IMR-90 (cell line): ENCODE measurements around the gene NFAT5. TPM values are rescaled to one million over a fixed set of nuclear protein-coding genes. Genes with fewer than 3 reads are reported as not detected.

Experiments
- ATAC-seq: fragments of 200-7000 bp; cut with Tn5 transposase; 2 replicates; pipeline ENCODE4 v1.9.1; 2020; ENCODE audit warnings: low read depth, mild to moderate bottlenecking, moderate library complexity
- BruUV-seq: library from RNA; stranded (reverse); fragments of 400-500 nt; replicated peaks from 2 replicates; lab custom pipeline; 2021; lab: Mats Ljungman, UMichigan
- CTCF ChIA-PET: fragments of 300-600 bp; formaldehyde crosslinking; extraction: SDS; loops from one replicate; lab custom pipeline; 2021; ENCODE audit warnings: antibody characterized with exemption; lab: Yijun Ruan, JAX
- POLR2A ChIA-PET: fragments of 300-600 bp; sonication (Branson Sonifier 250); formaldehyde crosslinking; loops from one replicate; lab custom pipeline; 2022; ENCODE audit warnings: antibody characterized with exemption; ENCODE audit not compliant: unreplicated experiment; lab: Charles Lee
- DNase-seq: peaks from one replicate; pipeline ENCODE4 v3.0.0; 2013
- H2AFZ ChIP-seq: replicated peaks from 2 replicates; pipeline ENCODE3; 2013; ENCODE audit warnings: low read length, mild to moderate bottlenecking; ENCODE audit not compliant: poor library complexity
- H2AK5ac ChIP-seq: 2 replicates; pipeline ENCODE4 v1.6.1; 2013; ENCODE audit warnings: low read depth, low read length, inconsistent platforms
- H2AK9ac ChIP-seq: replicated peaks from 2 replicates; pipeline ENCODE3; 2013; ENCODE audit warnings: mild to moderate bottlenecking, low read depth, low read length, moderate library complexity; ENCODE audit not compliant: poor library complexity
- H2BK120ac ChIP-seq: 2 replicates; pipeline ENCODE4 v1.6.1; 2013; ENCODE audit warnings: low read depth, low read length, inconsistent platforms
- H2BK15ac ChIP-seq: 3 replicates; pipeline ENCODE4 v1.6.1; 2013; ENCODE audit warnings: low read depth, low read length, inconsistent platforms
- H2BK20ac ChIP-seq: 2 replicates; pipeline ENCODE4 v1.6.1; 2013; ENCODE audit warnings: low read depth, mild to moderate bottlenecking, inconsistent platforms, low read length, moderate library complexity
- H2BK5ac ChIP-seq: 2 replicates; pipeline ENCODE4 v1.6.1; 2013; ENCODE audit warnings: mild to moderate bottlenecking, low read depth, low read length, inconsistent platforms; ENCODE audit not compliant: poor library complexity, severe bottlenecking
- H3K14ac ChIP-seq: replicated peaks from 2 replicates; pipeline ENCODE4 v1.6.1; 2013; ENCODE audit warnings: low read depth, low read length, inconsistent platforms
- H3K18ac ChIP-seq: 2 replicates; pipeline ENCODE4 v1.6.1; 2013; ENCODE audit warnings: low read depth, low read length, control low read depth
- H3K23ac ChIP-seq: 2 replicates; pipeline ENCODE4 v1.6.1; 2013; ENCODE audit warnings: low read depth, low read length, inconsistent platforms
- H3K27ac ChIP-seq: 2 replicates; pipeline ENCODE4 v1.5.1; 2013; ENCODE audit warnings: mild to moderate bottlenecking, control low read depth, low read length; ENCODE audit not compliant: insufficient read depth
- H3K27me3 ChIP-seq: 2 replicates; pipeline ENCODE4 v1.6.1; 2013; ENCODE audit warnings: low read length; ENCODE audit not compliant: control insufficient read depth, insufficient read depth
- H3K36me3 ChIP-seq: 2 replicates; pipeline ENCODE4 v1.6.1; 2013; ENCODE audit warnings: low read length, mixed read lengths; ENCODE audit not compliant: control insufficient read depth, insufficient read depth
- H3K4ac ChIP-seq: 2 replicates; pipeline ENCODE4 v1.6.1; 2013; ENCODE audit warnings: low read depth, low read length, inconsistent platforms
- H3K4me1 ChIP-seq: 2 replicates; pipeline ENCODE4 v1.6.1; 2013; ENCODE audit warnings: low read length, mixed read lengths; ENCODE audit not compliant: control insufficient read depth, insufficient read depth
- H3K4me2 ChIP-seq: 2 replicates; pipeline ENCODE4 v1.6.1; 2013; ENCODE audit warnings: low read depth, mild to moderate bottlenecking, control low read depth, low read length, moderate library complexity
- H3K4me3 ChIP-seq: 2 replicates; pipeline ENCODE4 v1.5.1; 2013; ENCODE audit warnings: low read depth, mild to moderate bottlenecking, control low read depth, low read length, moderate library complexity; ENCODE audit not compliant: insufficient read depth
- H3K56ac ChIP-seq: 2 replicates; pipeline ENCODE4 v1.6.1; 2013; ENCODE audit warnings: low read length, inconsistent platforms; ENCODE audit not compliant: insufficient read depth; ENCODE audit errors: extremely low read depth
- H3K79me1 ChIP-seq, 2 experiments: 2 replicates each; pipeline ENCODE4 v1.6.1; 2013; ENCODE audit warnings: low read length in 2 of 2, inconsistent platforms in 1 of 2, low read depth in 1 of 2
- H3K9ac ChIP-seq: 2 replicates; pipeline ENCODE4 v1.6.1; 2013; ENCODE audit warnings: low read depth, low read length, control low read depth
- H3K9me1 ChIP-seq: 2 replicates; pipeline ENCODE4 v1.6.1; 2013; ENCODE audit warnings: low read length, inconsistent platforms; ENCODE audit not compliant: insufficient read depth
- H3K9me3 ChIP-seq: 2 replicates; pipeline ENCODE4 v1.6.1; 2013; ENCODE audit warnings: low read length; ENCODE audit not compliant: control insufficient read depth, insufficient read depth
- H4K20me1 ChIP-seq: 2 replicates; pipeline ENCODE4 v1.6.1; 2013; ENCODE audit warnings: low read length, inconsistent platforms; ENCODE audit not compliant: insufficient read depth
- H4K5ac ChIP-seq: 2 replicates; pipeline ENCODE4 v1.6.1; 2013; ENCODE audit warnings: mild to moderate bottlenecking, low read depth, low read length, control low read depth
- H4K8ac ChIP-seq, 2 experiments: 2 replicates each; pipeline ENCODE4 v1.6.1; 2013; ENCODE audit warnings: low read depth in 2 of 2, low read length in 2 of 2, control low read depth in 1 of 2, inconsistent platforms in 1 of 2
- H4K91ac ChIP-seq: 2 replicates; pipeline ENCODE4 v1.6.1; 2013; ENCODE audit warnings: low read depth, low read length, inconsistent platforms; ENCODE audit not compliant: insufficient read depth
- BHLHE40 ChIP-seq: fragments of 150-350 bp; IDR thresholded peaks from 2 replicates; pipeline ENCODE4 v1.6.1; 2016; ENCODE audit warnings: mild to moderate bottlenecking, low read depth, low read length
- ELK1 ChIP-seq: fragments of 150-350 bp; IDR thresholded peaks from 2 replicates; pipeline ENCODE4 v1.6.1; 2016; ENCODE audit warnings: low read depth, mild to moderate bottlenecking, low read length, moderate library complexity, borderline replicate concordance
- FOS ChIP-seq: fragments of 150-350 bp; IDR thresholded peaks from 2 replicates; pipeline ENCODE4 v1.6.1; 2016; ENCODE audit warnings: low read depth, low read length
- WGBS, 2 experiments: methylation state at CpG; one replicate each; pipeline versions ENCODE4 v1.1.5 to v1.1.7; 2013; ENCODE audit warnings: missing lambda C conversion rate in 2 of 2; ENCODE audit not compliant: insufficient read length in 1 of 2; ENCODE audit errors: extremely low coverage in 2 of 2; 5-methylcytosine and 5-hydroxymethylcytosine counted together
- dilution Hi-C: fragments of 300-500 bp; cut with HindIII; formaldehyde crosslinking; loops from one replicate; pipeline ENCODE4 v1.14.3; 2018; ENCODE audit warnings: low sequenced_read_pairs; ENCODE audit not compliant: unreplicated experiment
- in situ Hi-C: fragments of 300-500 bp; cut with MboI; formaldehyde crosslinking; loops from 3 replicates; pipeline ENCODE4 v1.14.3; 2019; ENCODE audit warnings: low sequenced_read_pairs, inconsistent platforms, mixed read lengths
- intact Hi-C: fragments of 100-400 bp; cut with micrococcal nuclease; formaldehyde crosslinking; loops from 2 replicates; pipeline ENCODE4 v1.10.0; 2022
- polyA plus RNA-seq, 3 experiments: library from polyadenylated mRNA; depleted of rRNA; stranded (reverse); fragments of >200 nt; gene quantifications; 2 replicates each; pipeline ENCODE4 v1.2.3, GENCODE V29; 2012; ENCODE audit warnings: low replicate concordance in 1 of 3
- total RNA-seq: library from RNA; depleted of rRNA; stranded (reverse); fragments of >200 nt; gene quantifications from 2 replicates; pipeline ENCODE4 v1.2.3, GENCODE V29; 2012

NFAT5 gene
- total and polyA plus RNA-seq, 2 of the 4 experiments (the other 2 are of a cell fraction) = 10.9 to 20.1 TPM

- DNase-seq (no peak), ATAC-seq (no peak)
- Histone ChIP-seq H3K18ac (no peak overlapping the region), H3K9ac (no peak overlapping the region), H4K20me1 (peaks cover 79% of the 10 kb centered on the region), H3K9me3 (no peaks in the 10 kb centered on the region), H3K27me3 (no peaks in the 10 kb centered on the region), H4K5ac (no peak overlapping the region), H3K23ac (no peak overlapping the region), H3K79me1 (peaks cover 23 to 71% of the 10 kb centered on the region in 2 experiments), H3K14ac (no peak overlapping the region), H2AK5ac (no peak overlapping the region), H2BK20ac (no peak overlapping the region), H2BK120ac (no peak overlapping the region), H2AK9ac (no peak overlapping the region), H3K4me3 (no peak overlapping the region), H3K4me1 (peaks cover 3% of the 10 kb centered on the region; the same call in 1 of the 2 replicates), H3K9me1 (peaks cover 10% of the 10 kb centered on the region), H4K91ac (no peak overlapping the region), H3K36me3 (no peaks in the 10 kb centered on the region), H3K4me2 (no peak overlapping the region), H2BK5ac (no peak overlapping the region), H2AFZ (no peak overlapping the region), H2BK15ac (no peak overlapping the region), H3K27ac (no peak overlapping the region), H4K8ac (no peak overlapping the region), H3K56ac (no peak overlapping the region), H3K4ac (no peak overlapping the region)
- POLR2A ChIA-PET = no interaction called here
- dilution Hi-C loops = no loop called here
- TF ChIP-seq FOS = no peak
- TF ChIP-seq BHLHE40 = no peak
- TF ChIP-seq ELK1 = no peak
- WGBS, 2 experiments = 100% methylated on average over 1 of the region's 5 CpGs; no CpG with 5 or more reads in 1 of the 2 experiments
- in situ Hi-C loops = no loop called here
- no TSS peak for BruUV-seq
- CTCF ChIA-PET = interaction anchor here (0.6 kb wide), 1 partner anchor 37 kb away, joined by 8 read pairs; no protein-coding TSS in a partner anchor
- intact Hi-C loops = no loop called here
These were observed 32.3 kb downstream of the NFAT5 start for GRCh38 chr16:69598045-69598444.
